GM18519 (cell line): ENCODE measurements around the gene PRSS16.
"Not testable (repeated sequence)": the region's sequence is repeated elsewhere in the genome, so short reads cannot be mapped to it uniquely, and the experiment has no call there.

Experiments
- ATAC-seq: cut with Tn5 transposase; IDR thresholded peaks from one replicate; pipeline ENCODE4 v1.9.1; 2021; ENCODE audit warnings: mild to moderate bottlenecking, moderate library complexity; ENCODE audit not compliant: unreplicated experiment, low FRiP score

The PRSS16 gene, protein sequence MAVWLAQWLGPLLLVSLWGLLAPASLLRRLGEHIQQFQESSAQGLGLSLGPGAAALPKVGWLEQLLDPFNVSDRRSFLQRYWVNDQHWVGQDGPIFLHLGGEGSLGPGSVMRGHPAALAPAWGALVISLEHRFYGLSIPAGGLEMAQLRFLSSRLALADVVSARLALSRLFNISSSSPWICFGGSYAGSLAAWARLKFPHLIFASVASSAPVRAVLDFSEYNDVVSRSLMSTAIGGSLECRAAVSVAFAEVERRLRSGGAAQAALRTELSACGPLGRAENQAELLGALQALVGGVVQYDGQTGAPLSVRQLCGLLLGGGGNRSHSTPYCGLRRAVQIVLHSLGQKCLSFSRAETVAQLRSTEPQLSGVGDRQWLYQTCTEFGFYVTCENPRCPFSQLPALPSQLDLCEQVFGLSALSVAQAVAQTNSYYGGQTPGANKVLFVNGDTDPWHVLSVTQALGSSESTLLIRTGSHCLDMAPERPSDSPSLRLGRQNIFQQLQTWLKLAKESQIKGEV

DNA sequence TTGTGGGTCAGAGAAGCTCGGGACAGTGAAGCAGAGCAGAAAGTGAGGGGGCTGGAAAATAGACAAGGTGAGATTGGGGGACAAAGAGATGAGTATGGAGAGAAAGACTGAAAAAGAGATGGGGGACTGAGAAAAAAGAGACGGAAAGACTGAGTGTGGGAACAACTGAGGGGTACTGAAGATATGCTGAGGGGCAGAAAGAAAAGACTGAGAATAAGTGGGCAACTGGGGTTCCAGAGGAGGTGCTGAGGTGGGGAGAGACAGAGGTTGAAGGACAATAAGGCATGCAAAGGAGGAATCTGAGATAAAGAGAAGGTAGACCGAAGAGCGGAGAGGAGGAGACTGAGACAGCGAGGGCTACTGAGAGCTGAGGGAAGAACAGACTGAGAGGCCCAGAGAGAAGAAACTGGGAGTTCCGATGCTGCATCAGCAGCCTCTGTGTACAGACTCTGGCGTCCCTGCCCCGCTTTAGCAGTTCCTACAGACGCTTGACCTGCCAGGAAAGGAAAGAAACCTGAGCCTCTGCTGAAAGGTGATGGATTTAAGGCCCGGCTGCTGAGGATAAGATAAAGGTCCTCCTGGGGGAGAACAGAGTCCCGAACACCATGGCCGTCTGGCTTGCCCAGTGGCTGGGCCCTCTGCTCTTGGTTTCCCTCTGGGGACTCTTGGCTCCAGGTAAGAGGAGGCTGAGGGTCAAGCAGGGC is at the start of gene PRSS16:
PRSS16 (plus strand) TSS at position 569 of the 704 bp plus-strand sequence; CDS start at position 606, 37 bp downstream.
- ATAC-seq = no peak

DNA sequence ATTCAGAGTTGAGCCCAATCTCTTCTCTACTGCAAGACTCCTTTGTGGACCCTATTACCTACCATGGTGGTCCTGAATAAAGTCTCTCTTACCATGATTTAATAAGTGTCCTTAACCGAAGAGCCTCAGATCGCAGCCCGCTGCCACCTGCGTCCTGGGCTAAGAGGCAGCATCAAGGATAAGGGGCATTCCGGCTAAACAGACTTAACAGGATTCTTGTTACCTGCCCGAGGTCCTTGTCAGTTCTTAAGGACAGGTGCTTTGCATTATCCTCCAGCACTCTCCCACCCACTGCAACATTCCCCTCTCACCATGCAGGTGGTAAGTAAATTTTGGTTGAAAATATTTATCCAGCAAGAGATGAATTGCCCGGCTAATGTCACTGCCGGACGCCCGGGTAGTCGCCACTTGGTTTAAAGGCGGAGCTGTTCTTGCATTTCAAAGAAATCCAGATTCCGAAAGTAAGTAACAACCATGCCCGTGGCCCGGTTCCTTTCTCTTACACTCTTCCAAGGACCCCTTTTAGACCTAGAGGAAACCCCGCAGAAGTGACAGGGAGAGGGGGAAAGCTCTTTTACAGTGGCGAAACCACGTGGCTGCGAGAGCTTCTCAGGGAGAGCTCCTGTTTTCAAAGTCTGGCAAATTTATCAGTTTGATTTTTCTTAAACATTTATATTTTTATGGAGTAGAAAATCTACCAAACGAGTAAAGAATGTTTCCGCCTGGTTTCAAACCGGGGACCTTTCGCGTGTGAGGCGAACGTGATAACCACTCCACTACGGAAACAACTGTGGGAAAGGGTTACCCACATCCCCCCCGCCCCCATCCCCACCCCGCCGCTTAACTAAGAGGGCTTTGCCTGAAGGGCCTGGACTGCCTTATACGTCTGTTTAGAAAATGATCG is 41.9 kb upstream of the PRSS16 start:
- ATAC-seq = no peak

- ATAC-seq = no peak
Observed at GRCh38 chr6:27206806-27207205, 40.7 kb upstream of the PRSS16 start.

DNA sequence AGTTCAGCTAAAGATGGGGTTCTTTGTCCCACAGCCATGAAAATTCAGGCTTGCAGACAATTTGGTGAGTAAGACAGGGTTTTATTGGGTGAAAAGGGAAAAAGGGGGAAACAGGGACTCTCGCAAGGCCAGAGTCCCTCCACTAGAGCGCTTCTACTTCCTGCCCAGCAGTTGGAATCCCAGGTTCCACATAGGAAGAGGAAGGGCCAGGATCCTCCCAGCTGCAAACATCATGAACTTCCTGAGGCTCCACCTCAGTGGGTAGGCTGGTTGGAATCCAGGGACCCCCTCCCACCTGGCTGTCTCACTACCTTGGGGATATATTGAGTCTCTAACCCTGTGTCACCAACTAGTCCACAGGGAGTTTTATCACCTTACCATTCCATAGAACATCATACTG is 39.5 kb upstream of the PRSS16 start:
- no peak for ATAC-seq

DNA sequence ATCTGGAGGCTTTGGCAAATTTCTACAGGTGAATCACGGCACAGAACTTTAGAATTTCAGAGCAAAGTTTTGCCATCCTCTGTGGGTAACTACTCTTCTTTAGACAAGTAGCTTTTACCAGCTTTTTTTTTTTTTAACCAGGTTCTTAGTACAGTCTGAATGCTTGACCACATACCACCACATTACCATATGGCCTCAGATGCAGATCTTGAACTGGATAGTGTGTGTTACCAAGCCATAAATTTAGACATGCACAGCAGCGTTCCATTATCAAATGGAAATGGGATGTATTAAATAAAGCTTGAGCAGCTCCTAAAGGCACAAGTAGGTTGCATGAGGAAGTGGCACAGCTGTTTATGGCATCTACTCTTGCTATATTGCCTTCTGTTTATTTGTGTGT is 38.3 kb upstream of the PRSS16 start:
- ATAC-seq = no peak

DNA sequence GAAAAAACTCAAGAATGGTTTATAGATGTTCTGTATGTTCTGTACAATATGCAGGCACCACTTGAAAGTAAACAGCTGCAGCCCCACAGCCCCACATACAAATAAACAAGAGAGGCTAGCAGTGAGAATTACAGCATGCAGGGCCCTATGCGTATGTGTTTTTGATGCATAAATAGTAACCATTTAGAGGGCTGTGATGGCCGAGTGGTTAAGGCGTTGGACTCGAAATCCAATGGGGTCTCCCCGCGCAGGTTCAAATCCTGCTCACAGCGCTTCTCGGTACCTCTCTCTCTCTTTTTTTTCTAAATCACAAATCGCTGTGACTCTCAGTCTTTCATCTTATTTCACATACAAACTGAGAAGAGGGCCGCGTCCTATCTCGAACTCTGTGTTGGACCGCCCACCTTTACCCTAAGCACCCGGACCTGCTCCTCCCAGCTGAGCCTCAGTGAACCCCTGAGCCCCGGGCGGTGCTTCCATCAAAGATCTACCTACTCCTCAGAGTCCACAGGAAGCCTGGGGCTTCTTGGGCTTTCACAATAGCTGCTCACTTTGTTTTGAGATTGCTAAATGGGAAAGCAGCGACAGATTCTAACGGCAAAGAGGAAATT is 37.7 kb upstream of the PRSS16 start:
- ATAC-seq = no peak

DNA sequence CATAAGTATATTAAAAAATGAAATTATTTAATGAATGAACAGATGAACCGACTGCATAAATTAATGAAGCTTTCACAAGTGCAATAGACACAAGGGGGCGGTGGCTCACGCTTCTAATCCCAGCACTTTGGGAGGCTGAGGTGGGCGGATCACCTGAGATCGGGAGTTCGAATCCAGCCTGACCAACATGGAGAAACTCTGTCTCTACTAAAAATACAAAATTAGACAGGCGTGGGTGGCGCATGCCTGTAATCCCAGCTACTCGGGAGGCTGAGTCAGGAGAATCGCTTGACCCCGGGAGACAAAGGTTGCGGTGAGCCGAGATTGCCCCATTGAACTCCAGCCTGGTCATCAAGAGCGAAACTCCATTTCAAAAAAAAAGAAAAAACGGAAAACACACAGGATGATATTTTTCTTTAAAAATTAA is 34.4 kb upstream of the PRSS16 start:
- ATAC-seq = not testable (repeated sequence)

- no peak for ATAC-seq
Observed at GRCh38 chr6:27213544-27214125, 33.9 kb upstream of the PRSS16 start.

GRCh38 chr6:27214126-27214601 is 33.3 kb upstream of the PRSS16 start:
- no peak for ATAC-seq

GRCh38 chr6:27216874-27217273 is 30.6 kb upstream of the PRSS16 start:
- no peak for ATAC-seq

DNA sequence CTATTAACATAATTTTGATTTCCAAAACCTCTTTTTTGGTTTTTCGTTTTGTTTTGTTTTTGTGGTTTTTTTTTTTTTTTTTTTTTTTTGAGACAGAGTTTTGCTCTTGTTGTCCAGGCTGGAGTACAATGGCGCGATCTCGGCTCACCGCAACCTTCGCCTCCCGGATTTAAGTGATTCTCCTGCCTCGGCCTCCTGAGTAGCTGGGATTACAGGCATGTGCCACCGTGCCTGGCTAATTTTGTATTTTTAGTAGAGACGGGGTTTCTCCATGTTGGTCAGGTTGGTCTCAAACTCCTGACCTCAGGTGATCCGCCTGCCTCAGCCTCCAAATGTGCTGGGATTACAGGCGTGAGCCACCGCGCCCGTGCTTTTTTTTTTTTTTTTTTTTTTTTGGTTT is 24.5 kb upstream of the PRSS16 start:
- not testable (repeated sequence) for ATAC-seq

DNA sequence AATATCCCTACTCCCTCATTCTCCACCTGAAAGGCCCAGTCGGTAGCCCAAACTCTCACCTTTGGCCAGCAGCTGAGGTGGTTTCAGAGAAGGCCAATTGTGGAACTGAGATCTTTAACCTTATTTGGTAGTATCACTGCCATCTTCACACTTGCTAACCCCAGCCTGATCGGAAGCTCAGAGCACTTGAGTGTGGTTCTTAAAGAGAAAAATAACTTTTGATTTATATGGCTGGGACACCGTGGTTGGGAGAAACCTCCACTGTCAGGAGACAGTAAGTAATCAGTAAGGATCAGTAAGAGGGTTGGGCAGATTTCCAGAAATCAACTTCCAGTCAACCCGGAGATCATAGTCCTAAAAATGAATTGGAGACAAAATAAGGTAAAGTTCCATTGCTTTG is 22.8 kb upstream of the PRSS16 start:
- no peak for ATAC-seq

- no peak for ATAC-seq
Observed at GRCh38 chr6:27228963-27229477, 18.5 kb upstream of the PRSS16 start.

- ATAC-seq = no peak
Observed at GRCh38 chr6:27230758-27231111, 16.8 kb upstream of the PRSS16 start.

DNA sequence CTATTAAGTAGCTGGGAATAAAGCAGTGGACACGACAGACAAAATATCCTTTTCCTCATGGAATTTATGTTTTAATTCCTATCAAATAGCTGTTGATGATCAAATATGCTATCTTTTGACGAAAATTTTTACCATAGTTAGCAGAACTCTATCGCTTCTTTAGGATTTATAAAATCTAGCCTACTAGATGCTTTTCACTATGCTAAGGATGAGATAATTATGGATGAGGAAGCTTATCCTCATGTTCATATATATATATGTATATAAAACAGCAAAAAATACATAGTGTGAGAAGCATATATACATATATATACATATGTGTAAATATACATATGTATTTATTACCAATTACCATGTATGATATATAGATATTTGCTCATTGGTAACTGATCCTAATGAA is 12.9 kb upstream of the PRSS16 start:
- ATAC-seq = no peak

GRCh38 chr6:27237089-27237803 is 10.3 kb upstream of the PRSS16 start:
- no peak for ATAC-seq

GRCh38 chr6:27238010-27238983 is 9.2 kb upstream of the PRSS16 start:
- ATAC-seq = no peak

DNA sequence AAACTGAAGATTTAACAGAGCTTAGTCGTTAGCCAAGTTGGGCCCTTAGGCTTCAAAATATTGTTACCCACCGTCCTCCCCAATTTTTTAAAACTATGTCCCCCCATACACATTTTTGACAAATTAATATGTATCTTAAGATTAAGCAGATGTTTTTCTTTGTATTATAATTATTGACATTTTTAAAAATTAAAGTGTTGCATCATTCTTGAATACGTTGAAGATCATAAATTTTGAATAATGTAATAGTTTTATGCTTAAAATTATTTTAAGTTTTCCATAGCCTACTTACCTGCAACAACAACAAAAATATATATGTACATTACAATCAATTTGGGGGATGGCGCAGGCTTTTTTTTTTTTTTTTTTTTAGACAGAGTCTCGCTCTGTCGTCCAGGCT is 8.2 kb upstream of the PRSS16 start:
- no peak for ATAC-seq
